Stimulated activated naive CD8-positive, alpha-beta T cell treated with anti-CD3 and anti-CD28 coated beads, Interleukin-15, Interleukin-2, amounts not matched to agents 100 ng/mL and 50 ng/mL, for 24 hours (primary cell): ENCODE data around the gene STAG1.
"Not testable (repeated sequence)": the region's sequence is repeated elsewhere in the genome, so short reads cannot be mapped to it uniquely, and the experiment has no call there.

ENCODE experiments used
- H3K27ac Mint-ChIP-seq: one replicate; pipeline ENCODE4 v1.8.0; 2021; ENCODE audit warnings: mild to moderate bottlenecking, mixed read lengths
- H3K27me3 Mint-ChIP-seq: one replicate; pipeline ENCODE4 v1.8.0; 2021; ENCODE audit warnings: mixed read lengths
- H3K36me3 Mint-ChIP-seq: one replicate; pipeline ENCODE4 v1.8.0; 2021; ENCODE audit warnings: low read depth, mixed read lengths
- H3K4me1 Mint-ChIP-seq: one replicate; pipeline ENCODE4 v1.8.0; 2021; ENCODE audit warnings: low read depth, mixed read lengths
- H3K4me3 Mint-ChIP-seq: one replicate; pipeline ENCODE4 v1.8.0; 2021; ENCODE audit warnings: mild to moderate bottlenecking, mixed read lengths
- H3K9me3 Mint-ChIP-seq: one replicate; pipeline ENCODE4 v1.8.0; 2021; ENCODE audit warnings: mixed read lengths

Gene STAG1

DNA sequence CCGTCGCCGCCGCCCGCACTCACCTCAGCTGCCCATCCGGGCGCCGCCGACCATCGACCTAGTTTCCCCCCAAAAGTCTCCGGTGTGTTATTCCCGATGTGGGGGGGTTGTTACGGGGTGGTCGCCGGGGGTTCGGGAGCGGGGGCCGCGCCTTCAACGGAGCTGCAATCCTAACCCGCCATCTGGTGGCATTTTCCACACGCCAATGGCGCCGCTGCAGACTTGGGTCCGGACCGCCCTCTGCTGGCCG is at the start of gene STAG1:
STAG1 (minus strand) TSS at position 207 of the 250 bp plus-strand sequence. CDS start 121,480 bp downstream, outside the sequence.
- Mint-ChIP-seq H3K36me3 (no peaks in the 10 kb centered on the region), H3K9me3 (no peaks in the 10 kb centered on the region), H3K27ac (peak within 1 kb of the TSS; percentile 99)

DNA sequence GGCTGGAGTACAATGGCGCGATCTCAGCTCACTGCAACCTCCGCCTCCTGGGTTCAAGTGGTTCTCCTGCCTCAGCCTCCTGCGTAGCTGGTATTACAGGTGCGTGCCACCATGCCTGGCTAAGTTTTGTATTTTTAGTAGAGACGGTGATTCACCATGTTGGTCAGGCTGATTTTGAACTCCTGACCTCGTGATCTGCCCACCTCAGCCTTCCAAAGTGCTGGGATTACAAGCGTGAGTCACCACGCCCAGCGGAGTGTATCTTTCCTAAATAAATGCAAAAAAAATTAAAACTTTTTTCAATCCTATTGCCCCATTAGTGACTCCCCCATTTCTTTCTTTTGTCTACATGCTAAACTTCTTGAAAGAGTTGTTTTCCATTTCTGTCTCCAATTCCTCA is 49.0 kb upstream of the STAG1 start:
- H3K36me3 Mint-ChIP-seq, H3K27me3 Mint-ChIP-seq, H3K4me1 Mint-ChIP-seq, H3K27ac Mint-ChIP-seq, H3K4me3 Mint-ChIP-seq, H3K9me3 Mint-ChIP-seq: not testable (repeated sequence)

More for the DNA sequence above, at the start of gene STAG1:
- Mint-ChIP-seq H3K27me3 (no peaks in the 10 kb centered on the region), H3K4me1 (peaks cover 52% of the 10 kb centered on the region), H3K4me3 (peak within 1 kb of the TSS; percentile 97)

- Mint-ChIP-seq H3K36me3 (no peaks in the 10 kb centered on the region), H3K4me1 (no peaks in the 10 kb centered on the region), H3K27me3 (peaks cover 3% of the 10 kb centered on the region), H3K27ac (no peak overlapping the region), H3K9me3 (no peaks in the 10 kb centered on the region), H3K4me3 (no peak overlapping the region)
Observed at GRCh38 chr3:136792556-136793330, 40.6 kb upstream of the STAG1 start.

- Mint-ChIP-seq H3K9me3 (no peaks in the 10 kb centered on the region), H3K36me3 (no peaks in the 10 kb centered on the region), H3K4me1 (peaks cover 14% of the 10 kb centered on the region), H3K27me3 (peaks cover 3% of the 10 kb centered on the region), H3K27ac (no peak overlapping the region), H3K4me3 (no peak overlapping the region)
Observed at GRCh38 chr3:136790786-136791185, 38.6 kb upstream of the STAG1 start.

- H3K4me1 Mint-ChIP-seq = peaks cover 14% of the 10 kb centered on the region
- H3K4me3 Mint-ChIP-seq = no peak overlapping the region
- H3K27me3 Mint-ChIP-seq = peaks cover 3% of the 10 kb centered on the region
- no peaks in the 10 kb centered on the region for H3K9me3 Mint-ChIP-seq
- no peaks in the 10 kb centered on the region for H3K36me3 Mint-ChIP-seq
- no peak overlapping the region for H3K27ac Mint-ChIP-seq
Observed at GRCh38 chr3:136789976-136790375, 37.8 kb upstream of the STAG1 start.

- H3K4me3 Mint-ChIP-seq = no peak overlapping the region
- no peaks in the 10 kb centered on the region for H3K27me3 Mint-ChIP-seq
- no peaks in the 10 kb centered on the region for H3K36me3 Mint-ChIP-seq
- peaks cover 14% of the 10 kb centered on the region for H3K4me1 Mint-ChIP-seq
- H3K9me3 Mint-ChIP-seq = no peaks in the 10 kb centered on the region
- no peak overlapping the region for H3K27ac Mint-ChIP-seq
Observed at GRCh38 chr3:136788154-136788553, 36.0 kb upstream of the STAG1 start.

GRCh38 chr3:136787349-136787748 is 35.2 kb upstream of the STAG1 start:
- H3K27me3 Mint-ChIP-seq = no peaks in the 10 kb centered on the region
- H3K4me3 Mint-ChIP-seq = no peak overlapping the region
- H3K9me3 Mint-ChIP-seq = no peaks in the 10 kb centered on the region
- H3K4me1 Mint-ChIP-seq = peaks cover 14% of the 10 kb centered on the region
- peak overlapping the region; percentile 80 for H3K27ac Mint-ChIP-seq
- H3K36me3 Mint-ChIP-seq = no peaks in the 10 kb centered on the region

DNA sequence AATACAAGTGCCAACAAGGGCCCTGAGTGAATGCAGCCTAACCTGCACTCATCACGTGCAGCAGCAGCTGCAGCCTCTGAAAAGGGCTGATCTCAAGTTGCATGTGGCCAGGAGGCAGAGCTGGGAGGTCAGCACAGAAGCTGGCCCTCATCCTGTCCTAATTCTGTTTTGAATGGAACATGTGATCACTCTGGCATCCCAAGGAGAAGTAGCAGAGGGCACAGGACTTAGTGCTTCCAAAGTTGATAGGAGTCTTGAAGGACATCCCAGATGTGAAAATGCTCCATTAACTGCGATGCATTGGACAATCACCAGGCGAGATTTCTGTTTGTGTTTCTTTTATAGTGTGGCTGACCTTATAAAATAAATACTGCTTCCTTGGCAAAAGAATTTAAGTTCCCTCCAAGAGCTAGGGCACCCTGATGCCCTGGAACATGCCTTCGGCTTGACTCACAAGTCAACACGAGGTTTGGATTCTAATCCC is 31.6 kb upstream of the STAG1 start:
- Mint-ChIP-seq H3K36me3 (no peaks in the 10 kb centered on the region), H3K27ac (no peak overlapping the region), H3K4me3 (no peak overlapping the region), H3K4me1 (peaks cover 14% of the 10 kb centered on the region), H3K27me3 (no peaks in the 10 kb centered on the region), H3K9me3 (no peaks in the 10 kb centered on the region)

DNA sequence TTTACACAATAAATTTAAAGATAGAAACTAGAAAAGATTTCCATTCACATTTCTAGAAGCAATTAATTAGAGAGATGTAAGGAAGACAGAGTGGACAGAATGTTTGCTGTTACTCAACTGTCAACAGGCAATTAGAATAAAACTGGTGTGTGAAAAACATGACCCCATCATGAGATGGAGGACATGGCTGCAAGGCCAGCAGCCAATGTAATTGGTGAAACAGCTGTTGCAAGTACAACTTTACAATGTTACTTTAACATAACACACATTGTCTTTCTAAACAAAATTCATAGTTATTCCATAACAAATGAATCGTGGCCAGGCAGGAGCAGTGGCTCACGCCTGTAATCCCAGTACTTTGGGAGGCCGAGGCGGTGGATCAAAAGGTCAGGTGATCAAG is 28.6 kb upstream of the STAG1 start:
- Mint-ChIP-seq H3K4me3 (no peak overlapping the region), H3K27me3 (no peaks in the 10 kb centered on the region), H3K27ac (no peak overlapping the region), H3K4me1 (no peaks in the 10 kb centered on the region), H3K9me3 (no peaks in the 10 kb centered on the region), H3K36me3 (no peaks in the 10 kb centered on the region)

- Mint-ChIP-seq H3K27me3 (no peaks in the 10 kb centered on the region), H3K9me3 (no peaks in the 10 kb centered on the region), H3K4me1 (no peaks in the 10 kb centered on the region), H3K27ac (no peak overlapping the region), H3K36me3 (no peaks in the 10 kb centered on the region), H3K4me3 (no peak overlapping the region)
Observed at GRCh38 chr3:136778865-136779264, 26.7 kb upstream of the STAG1 start.

DNA sequence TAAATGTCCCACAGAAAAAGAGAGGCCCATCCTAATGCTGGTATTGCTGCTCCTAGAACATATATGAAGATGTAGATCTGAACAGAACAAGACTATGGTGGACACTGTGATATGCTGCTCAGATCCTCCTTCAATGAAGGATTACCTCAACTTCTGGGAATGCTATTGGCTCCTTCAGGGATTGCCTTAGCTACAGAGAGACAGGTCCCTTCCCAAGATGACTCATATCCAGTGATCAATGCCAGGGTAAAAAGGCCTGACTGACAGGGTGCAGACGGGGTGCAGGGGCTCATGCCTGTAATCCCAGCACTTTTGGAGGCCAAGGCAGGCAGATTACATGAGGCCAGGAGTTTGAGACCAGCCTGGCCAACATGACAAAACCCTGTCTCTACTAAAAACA is 20.5 kb upstream of the STAG1 start:
- Mint-ChIP-seq H3K27ac (no peak overlapping the region), H3K4me3 (no peak overlapping the region), H3K9me3 (no peaks in the 10 kb centered on the region), H3K36me3 (no peaks in the 10 kb centered on the region), H3K4me1 (no peaks in the 10 kb centered on the region), H3K27me3 (no peaks in the 10 kb centered on the region)

DNA sequence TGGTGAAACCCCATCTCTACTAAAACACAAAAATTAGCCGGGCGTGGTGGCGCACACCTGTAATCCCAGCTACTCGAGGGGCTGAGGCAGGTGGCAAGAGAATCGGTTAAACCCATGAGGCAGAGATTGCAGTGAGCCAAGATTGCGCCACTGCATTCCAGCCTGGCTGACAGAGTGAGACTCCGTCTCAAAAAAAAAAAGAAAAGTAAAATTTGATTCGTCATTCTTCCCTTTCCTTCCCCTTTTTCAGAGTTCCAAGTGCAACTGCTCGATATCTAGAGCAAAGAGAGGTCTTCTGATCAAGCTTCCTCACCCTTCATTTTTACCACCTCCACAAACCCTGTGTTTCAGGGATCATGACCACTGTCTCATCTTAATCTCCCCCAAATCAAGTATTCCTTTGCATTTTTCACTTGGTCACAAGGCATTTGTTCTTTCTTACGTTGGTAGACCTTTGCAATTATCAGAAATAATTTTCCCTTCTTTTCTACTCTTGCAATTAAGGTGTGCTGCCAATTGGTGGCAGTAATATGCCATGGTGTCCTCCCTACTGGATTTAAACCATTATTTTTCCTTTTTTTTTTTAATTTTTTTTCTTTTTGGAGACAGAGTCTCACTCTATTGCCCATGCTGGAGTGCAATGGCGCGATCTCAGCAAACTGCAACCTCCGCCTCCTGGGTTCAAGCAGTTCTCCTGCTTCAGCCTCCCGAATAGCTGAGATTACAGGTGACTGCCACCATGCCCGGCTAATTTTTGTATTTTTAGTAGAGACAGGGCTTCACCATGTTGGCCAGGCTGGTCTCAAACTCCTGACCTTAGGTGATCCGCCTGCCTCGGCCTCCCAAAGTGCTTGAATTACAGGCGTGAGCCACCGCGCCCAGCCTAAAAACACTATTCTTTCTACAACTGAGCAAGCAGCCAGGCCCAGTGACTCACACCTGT is 6.3 kb upstream of the STAG1 start:
- not testable (repeated sequence) for H3K36me3 Mint-ChIP-seq, H3K9me3 Mint-ChIP-seq, H3K4me3 Mint-ChIP-seq, H3K27me3 Mint-ChIP-seq
- Mint-ChIP-seq H3K4me1 (peaks cover 16% of the 10 kb centered on the region), H3K27ac (peak overlapping the region; percentile 72)

DNA sequence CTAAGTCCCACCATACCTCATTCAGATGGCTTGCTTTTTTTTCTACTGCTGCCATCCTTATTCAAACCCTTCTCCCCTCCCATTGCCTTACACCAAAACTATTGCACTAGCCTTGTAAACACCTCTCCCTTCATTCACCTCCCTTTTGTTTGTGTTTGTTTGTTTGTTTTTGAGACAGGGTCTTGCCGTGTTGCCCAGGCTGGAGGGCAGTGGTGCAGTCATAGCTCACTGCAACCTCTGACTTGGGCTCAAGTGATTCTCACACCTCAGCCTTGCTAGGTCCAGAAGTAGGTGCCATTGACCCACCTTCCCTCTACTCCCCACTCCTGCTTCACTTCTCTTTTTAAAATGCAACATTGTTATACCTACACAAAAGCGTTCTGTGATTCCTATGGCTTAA is 3.0 kb upstream of the STAG1 start:
- H3K4me1 Mint-ChIP-seq = peaks cover 35% of the 10 kb centered on the region
- no peak overlapping the region for H3K4me3 Mint-ChIP-seq
- H3K27me3 Mint-ChIP-seq = no peaks in the 10 kb centered on the region
- H3K27ac Mint-ChIP-seq = no peak overlapping the region
- no peaks in the 10 kb centered on the region for H3K9me3 Mint-ChIP-seq
- no peaks in the 10 kb centered on the region for H3K36me3 Mint-ChIP-seq

DNA sequence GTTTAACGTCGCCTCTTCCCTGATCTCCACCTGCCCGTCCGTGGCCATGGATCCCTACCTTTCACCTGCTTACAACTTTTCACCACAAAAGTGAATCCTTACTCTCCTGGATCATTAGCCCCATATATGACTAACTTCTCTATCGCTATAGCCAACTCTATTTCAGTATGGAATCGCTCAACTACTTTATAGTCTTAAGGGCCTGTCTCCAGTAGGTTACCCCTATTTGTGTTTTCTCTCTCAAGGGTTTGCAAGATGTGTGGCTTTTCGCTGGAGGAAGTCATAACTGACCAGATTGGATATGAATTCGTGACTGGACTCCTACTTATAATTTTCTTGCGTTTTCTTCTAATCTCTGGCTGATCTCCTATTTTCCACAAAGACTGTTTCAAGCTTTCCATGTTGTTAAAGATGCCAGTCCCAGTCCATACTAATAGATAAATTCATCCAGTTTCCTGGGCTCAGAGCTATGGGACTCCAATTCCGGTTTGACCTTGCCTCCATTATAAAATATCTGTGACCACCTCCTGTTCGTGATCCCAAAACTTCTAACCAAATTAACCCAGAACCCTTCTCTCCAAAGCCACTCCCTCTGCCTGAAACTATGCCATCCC is 1.3 kb upstream of the STAG1 start:
- Mint-ChIP-seq H3K4me1 (peaks cover 49% of the 10 kb centered on the region), H3K27me3 (no peaks in the 10 kb centered on the region), H3K36me3 (no peaks in the 10 kb centered on the region), H3K4me3 (peak overlapping the region; percentile 97), H3K27ac (peak overlapping the region; percentile 99), H3K9me3 (no peaks in the 10 kb centered on the region)
